Measurements from ENCODE around the gene ZDHHC6.
A peak's percentile ranks its signal among the peaks of the same experiment; 100 is the strongest.

DNA sequence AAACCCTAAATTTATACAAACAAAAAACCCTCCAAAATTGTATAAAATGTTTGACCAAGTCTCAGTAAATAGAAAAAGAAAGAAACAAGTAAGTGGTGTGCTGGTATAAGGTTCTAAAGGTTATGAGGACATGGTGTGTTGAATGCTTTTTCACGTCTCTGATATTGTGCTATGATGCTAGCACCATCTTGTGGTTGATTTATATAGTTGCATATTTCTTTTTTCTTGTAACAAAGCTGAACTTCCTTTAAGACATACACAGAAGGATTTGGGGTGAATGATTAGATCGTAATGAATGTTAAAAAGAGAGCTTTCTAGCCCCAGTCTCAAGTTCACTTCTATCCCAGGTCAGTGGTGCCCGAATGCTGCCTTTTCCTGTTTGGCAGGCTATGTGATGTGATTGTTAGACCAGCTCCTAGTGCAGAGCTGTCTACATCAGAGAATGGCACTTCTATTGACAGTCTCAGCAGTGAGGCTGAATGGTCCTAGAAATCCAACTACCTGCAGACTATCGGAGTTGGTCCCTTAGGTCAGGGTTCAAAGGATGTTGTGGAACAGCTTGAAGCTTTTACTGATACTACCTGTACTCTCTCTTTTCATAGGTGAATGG is 25.3 kb upstream of the ZDHHC6 start:
- TF ChIP-seq NRF1 (conservative IDR thresholded peaks at IDR 0.05; ENCODE audit: low read depth, low read length): no peak
- TF ChIP-seq CTCF (IDR thresholded peaks at IDR 0.05 in 2 of 3, conservative IDR thresholded peaks at IDR 0.05 in 1 of 3; ENCODE audit: control insufficient read depth in 2 of 3, extremely low read depth in 1 of 3, insufficient read depth in 1 of 3, low read depth in 3 of 3, low read length in 3 of 3): peak; percentile 56 to 82 (median 68); a peak in 5 of 6 replicates
- no peak for TF ChIP-seq KDM1A (IDR thresholded peaks at IDR 0.05; ENCODE audit: borderline replicate concordance)
